Activated T-cell treated with anti-CD3 and anti-CD28 coated beads, Interleukin-2, amount 50 U/mL, for 48 hours (primary cell): ENCODE data around the gene CCL4L2.
A peak's percentile ranks its signal among the peaks of the same experiment; 100 is the strongest.
"Not testable (repeated sequence)": the region's sequence is repeated elsewhere in the genome, so short reads cannot be mapped to it uniquely, and the experiment has no call there.

Experiments used
- DNase-seq, 2 experiments: peaks; one replicate each; pipeline ENCODE4 v3.0.0-alpha.2; 2020

CCL4L2 gene

GRCh38 chr17:36210439-36211211 lies at the start of gene CCL4L2:
TSS of gene CCL4L2 (plus strand) at chr17:36211063.
- DNase-seq, result not testable (repeated sequence)

DNA sequence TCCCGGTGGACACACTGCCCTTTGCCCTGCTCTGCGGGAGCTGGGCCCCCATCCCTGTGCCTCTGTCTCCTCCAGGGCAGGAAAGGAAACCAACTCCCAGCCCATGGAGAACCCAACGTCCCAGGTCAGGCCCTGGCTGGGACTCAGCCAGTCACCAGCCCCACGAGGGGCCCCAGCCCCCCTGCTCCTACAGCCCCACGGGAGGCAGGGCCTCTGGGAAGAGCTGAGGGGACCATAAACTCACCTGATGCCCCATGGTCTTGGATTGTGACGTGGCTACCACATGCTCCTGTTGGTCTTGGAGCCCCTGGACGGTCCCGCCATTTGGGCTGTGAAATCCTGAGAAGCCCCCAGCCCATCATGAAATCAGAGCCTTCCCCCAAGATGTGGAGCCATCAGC lies 42.0 kb upstream of the CCL4L2 start:
- not testable (repeated sequence) for DNase-seq

DNA sequence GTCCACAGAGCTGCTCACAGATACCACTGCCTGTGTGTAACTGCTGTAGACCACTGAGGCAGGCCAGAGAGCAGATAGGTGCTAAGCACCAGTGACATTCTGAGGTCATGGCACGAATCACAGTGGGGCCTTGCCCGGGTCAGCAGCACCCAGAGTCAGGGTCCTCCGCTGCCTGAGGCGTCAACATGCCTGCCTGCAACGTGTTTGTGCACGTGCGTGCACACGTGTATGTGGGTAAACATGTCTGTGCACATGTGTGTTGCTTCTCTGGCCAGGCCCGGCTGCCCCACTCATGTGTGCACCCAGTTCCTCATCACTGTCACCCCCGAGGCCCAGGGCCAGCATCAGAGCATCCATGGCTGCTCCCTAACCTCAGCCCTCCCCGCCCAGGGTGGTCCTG lies 34.3 kb upstream of the CCL4L2 start, which contains the start of gene TBC1D3B:
Gene TBC1D3B, minus strand, starts transcription at position 101 of the 400 bp plus-strand sequence. CDS start 1,586 bp downstream, outside the sequence.
- DNase-seq, result not testable (repeated sequence)

- not testable (repeated sequence) for DNase-seq
Measured at GRCh38 chr17:36181446-36182175, 29.3 kb upstream of the CCL4L2 start.

GRCh38 chr17:36182176-36183000 lies 28.5 kb upstream of the CCL4L2 start:
- DNase-seq, result no peak

- no peak for DNase-seq
Measured at GRCh38 chr17:36183001-36183971, 27.6 kb upstream of the CCL4L2 start.

DNA sequence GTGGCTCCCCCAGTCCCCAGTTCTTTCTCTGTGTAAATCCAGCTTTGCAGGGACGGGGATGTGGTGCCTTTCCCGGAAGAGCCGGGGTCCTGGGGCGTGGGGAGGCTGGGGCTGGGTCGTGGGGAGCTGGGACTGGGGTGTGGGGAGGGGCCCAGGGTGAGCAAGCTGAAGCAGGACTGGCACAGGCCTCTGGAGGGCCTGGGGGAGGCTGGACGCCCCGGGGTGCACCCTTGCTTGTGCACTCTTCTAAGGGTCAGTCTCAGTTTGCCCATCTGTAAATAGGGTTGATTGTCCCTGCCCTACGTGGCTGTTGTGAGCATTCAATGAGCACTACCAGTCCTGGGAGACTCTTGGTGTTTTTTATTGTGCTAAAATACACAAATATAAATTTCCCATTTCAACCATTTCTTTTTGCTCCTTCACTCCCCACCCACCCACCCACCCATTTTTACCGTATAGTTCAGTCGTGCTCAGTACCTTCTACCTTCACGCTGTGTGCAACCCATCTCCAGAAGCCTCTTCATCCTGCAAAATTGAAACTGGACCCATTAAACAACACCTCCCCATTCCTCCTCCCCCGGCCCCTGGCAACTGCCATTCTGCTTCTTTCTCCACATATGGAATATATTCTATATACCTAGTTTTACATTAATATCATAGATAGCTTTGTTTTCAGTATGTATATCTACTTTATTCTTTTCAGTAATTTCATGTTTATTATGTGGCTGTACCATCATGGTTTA lies 26.7 kb upstream of the CCL4L2 start:
- DNase-seq, result no peak

DNA sequence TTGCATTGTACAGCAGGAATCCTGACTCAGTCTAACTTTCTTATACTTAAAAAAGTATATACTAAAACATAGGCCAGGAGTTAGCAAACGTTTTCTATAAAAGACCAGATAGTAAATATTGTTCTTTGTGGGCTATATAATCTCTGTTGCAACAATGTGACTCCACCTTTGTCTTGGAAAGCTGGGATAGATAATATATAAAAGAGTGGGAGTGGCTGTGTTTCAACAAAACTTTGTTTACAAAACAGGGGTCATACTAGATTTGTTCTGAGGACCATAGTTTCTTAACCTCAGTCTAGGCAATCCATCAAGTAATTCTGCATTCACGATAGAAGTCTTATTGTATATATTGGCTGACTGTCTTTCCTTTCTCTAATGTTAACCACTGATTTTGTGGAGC lies 25.4 kb upstream of the CCL4L2 start:
- no peak for DNase-seq

DNA sequence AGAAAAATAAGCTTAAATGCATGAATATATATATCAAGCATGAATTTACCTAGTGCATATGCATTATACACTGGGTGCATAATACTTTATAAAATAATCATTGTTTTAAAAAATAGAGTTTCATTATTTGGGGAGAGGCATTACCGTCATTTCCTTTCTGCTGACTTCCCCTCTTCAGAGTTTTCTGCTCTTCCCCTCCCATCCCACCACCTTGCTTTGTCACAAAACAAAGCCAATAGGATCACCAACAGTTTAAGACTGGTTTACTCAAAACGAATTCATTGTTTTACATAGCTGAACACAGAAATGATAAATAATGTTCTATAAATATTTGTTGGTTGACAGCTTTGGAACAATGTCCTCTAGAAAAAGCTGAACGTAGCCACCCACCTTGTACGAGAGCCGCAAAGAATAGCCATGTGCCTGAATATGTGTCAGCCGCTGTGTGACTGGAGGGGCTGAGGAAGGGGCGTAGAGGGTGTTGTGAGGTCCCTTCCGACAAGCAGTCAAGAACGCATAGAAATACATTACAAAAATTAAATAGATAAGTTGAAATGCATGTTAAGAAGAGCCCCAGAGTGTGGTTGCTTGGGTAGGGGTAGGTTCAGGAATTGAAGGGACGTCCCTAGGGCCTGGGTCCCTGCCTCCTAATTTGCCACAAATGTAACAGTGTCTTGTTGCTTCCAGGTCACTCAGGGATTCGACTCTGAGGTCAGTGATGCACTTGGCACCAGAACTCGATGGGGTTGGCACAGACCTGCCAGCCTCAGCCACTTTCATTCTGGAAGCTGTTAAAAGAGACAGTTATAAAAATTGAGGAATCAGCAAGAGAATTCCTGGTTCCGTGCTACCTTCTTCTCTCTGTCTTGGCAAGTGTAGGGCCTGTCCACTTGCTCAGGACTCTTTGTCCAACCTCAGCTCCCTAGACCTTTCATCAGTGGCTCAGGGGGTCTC lies 23.8 kb upstream of the CCL4L2 start:
- not testable (repeated sequence) for DNase-seq

GRCh38 chr17:36187943-36188665 lies 22.8 kb upstream of the CCL4L2 start:
- DNase-seq, result not testable (repeated sequence)

- peak in 1 of 2 experiments; percentile 49 for DNase-seq
Measured at GRCh38 chr17:36188891-36189306, 22.0 kb upstream of the CCL4L2 start.

DNA sequence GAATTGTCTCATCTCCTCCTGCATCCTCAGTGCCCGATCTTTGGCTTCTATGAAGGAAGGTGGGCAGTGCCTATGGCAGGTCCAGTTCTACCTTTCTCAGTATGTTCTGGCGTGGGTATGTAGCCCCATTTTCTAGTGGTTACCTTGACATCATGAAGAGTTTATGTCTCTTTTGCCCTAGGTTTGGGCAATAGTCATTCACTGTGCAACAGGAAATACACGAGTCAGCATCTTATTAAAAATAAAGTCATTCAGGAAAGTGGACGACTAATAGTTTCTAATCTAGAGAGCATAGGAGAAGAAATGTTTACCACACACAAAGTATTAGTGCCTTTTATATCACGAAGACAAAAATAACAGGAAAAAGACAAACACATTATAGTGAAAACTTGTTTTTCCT lies 20.9 kb upstream of the CCL4L2 start:
- not testable (repeated sequence) for DNase-seq

- not testable (repeated sequence) for DNase-seq
Measured at GRCh38 chr17:36190549-36191330, 20.1 kb upstream of the CCL4L2 start.

DNA sequence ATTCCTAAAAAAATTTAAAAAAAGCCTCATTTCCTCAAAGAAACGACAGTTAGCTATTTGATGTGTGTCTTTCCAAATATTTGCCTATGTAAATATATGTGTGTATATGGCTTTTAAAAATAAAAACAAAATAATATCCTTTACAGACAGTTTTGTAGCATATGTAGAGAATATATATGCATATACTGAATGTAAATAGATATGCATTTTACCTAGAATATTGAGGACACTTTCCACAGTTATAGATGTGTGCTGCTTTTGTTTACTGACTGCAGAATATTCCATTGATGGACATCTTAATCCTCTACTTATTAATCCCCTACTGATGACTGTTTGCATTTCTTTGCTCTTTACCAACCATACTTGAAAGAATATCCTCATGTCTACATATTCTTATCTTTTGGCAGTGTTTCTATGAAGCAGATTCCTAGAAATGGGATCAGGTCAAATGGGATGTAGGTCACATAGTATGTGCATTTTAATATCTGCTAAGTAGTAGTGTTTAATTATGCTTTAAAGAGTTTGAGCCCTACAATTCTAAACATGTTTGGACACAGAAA lies 17.6 kb upstream of the CCL4L2 start:
- no peak for DNase-seq

DNA sequence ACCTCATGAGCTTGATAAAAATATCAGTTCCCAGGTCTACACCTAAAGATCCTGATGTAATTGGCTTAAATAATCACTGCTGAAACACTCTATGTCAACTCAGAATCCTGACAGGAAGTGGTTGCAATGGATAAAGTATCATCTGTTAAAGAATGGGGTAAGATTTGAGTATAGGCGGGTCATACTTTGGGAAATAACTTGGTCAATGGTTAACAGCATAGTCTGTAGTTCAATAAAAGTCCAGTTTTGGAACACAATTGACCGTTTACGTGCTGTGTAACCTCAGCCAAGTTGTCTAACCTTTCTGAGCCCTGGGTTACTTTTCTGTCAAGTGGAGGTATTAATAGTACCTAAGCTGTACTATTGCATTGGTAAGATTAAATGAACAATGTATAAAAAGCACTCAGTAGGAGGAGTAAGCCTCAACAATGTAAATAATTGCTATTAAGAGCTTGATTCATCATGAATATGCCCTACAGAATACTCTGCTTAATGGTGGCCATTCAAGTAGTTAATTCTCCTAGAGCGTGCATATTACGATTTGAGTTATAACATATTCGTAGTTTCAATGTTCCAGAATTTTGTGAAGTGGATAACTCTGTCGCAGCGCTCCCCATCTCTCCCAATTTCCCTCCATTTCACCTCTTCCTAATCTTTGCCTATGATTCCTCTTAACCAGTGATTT lies 16.6 kb upstream of the CCL4L2 start:
- not testable (repeated sequence) for DNase-seq

GRCh38 chr17:36194832-36195433 lies 15.9 kb upstream of the CCL4L2 start:
- not testable (repeated sequence) for DNase-seq
